ENCODE results near the gene DDX52.
"Not testable (repeated sequence)": the region's sequence is repeated elsewhere in the genome, so short reads cannot be mapped to it uniquely, and the experiment has no call there.

Gene DDX52

GRCh38 chr17:37643118-37643766, at the start of gene DDX52:
Gene DDX52, minus strand, starts transcription at chr17:37643446. Its CDS starts 26 bp downstream, at chr17:37643420.
- DNase-seq, result peak; percentile 94

GRCh38 chr17:37691807-37692206, 48.6 kb upstream of the DDX52 start:
- no peak for DNase-seq

DNA sequence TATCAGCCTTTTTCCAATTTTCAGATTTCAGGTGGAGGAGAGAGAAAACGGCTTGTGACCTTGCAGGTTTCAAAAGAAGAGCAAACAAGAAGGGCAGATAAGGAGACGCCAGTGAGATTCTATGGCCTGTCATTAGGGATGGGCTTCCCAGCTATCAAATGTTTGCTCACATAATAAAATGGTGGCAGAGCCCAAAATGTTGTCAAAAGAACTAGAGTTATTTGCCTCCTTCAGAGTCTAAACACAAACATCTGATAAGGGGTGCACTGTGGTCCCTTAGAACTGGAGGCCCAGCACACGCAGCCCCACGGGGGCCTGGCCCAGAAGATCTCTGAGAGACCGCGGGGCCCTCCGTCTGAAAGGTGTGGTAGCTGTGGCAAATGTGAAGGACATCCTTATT, 46.1 kb upstream of the DDX52 start:
- DNase-seq, result no peak

- DNase-seq, result no peak
These were observed 40.3 kb upstream of the DDX52 start for GRCh38 chr17:37683454-37683984.

- no peak for DNase-seq
These were observed 38.8 kb upstream of the DDX52 start for GRCh38 chr17:37682007-37682406.

DNA sequence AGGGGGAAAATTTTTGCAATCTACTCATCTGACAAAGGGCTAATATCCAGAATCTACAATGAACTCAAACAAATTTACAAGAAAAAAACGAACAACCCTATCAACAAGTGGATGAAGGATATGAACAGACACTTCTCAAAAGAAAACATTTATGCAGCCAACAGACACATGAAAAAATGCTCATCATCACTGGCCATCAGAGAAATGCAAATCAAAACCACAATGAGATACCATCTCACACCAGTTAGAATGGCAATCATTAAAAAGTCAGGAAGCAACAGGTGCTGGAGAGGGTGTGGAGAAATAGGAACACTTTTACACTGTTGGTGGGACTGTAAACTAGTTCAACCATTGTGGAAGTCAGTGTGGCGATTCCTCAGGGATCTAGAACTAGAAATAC, 36.7 kb upstream of the DDX52 start:
- DNase-seq, result not testable (repeated sequence)

DNA sequence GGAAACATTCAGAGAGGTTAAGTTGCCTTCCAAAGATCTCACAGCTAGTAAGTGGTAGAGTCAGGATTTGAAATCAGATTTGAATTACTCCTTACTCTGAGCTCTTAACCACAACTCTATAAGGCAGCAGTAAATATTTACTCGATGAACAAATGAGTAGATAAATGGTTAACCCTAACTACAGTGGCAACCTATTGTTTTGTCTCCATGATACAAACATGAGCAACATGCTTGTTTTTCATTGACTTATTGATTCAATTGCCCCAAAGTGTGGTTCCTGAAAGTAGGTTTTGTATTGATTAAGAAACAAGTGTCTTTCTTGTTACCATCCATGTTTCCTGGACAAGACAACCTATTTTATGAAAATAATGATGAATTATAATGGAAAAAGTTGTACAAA, 34.8 kb upstream of the DDX52 start:
- DNase-seq, result no peak

DNA sequence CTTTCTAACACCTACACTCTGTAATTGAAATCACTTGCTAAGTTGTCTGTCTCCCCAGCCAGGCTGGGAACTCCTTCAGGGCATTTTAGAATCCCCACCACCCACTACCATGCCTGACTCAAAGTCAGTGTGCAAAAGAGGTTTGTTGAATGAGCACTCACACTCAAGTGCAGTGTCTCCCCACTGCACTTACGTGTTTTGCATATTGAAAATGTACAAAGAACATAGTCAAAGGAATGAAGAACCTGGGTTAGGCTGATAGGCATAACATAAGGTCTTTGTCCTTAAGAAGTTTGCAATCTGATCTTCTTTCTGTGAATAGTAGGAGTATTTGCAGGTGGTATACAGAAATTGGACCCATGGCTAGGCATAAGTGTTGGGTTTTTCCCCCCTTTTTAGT, 33.8 kb upstream of the DDX52 start:
- DNase-seq, result no peak

DNA sequence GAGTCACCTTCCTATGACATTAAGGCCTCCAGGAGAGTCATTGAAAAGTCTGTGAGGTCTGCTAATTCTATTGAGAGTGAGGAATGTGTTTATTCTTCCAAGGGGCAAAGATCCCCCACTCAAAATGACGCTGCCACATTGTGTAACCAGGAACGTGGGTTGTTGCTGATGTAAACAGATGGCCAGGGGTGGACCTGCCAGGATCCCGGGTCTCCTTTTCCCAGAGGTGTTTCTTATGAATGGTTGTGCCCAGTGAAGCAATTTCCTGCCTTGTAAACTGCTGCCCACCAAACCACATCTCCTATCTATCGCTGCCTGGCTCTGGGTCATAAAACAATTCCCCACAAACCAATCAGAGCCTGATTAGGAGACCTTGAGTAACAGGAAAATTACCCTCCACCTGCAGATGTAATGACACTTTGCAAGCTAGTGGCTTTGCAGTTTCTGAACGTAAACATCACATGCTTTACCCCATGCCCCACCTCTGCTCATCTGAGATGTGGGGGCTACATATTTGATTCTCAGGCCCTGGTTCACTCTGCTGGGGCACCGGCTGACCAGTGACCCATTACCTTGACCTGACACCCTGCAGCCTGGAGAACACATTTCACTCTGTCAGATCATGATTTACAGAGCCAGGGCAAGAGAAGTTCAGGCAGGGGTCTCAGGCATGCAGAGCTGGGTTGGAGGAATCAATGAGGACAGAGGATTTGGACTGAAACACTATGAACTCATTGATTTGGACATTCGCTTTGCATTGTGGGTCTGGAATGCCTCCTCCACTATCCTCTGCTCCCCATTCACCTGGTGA, 33.1 kb upstream of the DDX52 start:
- DNase-seq, result no peak

GRCh38 chr17:37674511-37674910, 31.3 kb upstream of the DDX52 start:
- no peak for DNase-seq

DNA sequence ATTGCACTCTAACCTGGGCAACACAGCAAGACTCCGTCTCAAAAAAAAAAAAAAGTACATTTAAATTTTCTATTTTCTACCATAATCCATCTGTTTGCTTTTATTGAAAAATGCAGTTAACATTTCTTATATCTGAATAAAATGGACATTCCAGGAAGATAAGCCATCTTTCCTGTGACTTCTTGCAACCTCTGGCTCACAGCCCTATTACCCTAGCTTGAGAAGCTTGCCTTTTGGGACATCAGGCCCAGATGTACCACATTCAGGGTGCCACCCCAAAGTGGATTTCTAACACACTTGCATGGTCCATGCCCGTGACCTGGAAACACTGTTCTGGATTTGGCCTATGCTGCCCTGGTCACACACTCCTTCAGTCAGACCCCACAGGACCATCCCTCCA, 30.1 kb upstream of the DDX52 start:
- no peak for DNase-seq

- DNase-seq, result no peak
These were observed 29.4 kb upstream of the DDX52 start for GRCh38 chr17:37672548-37673078.

DNA sequence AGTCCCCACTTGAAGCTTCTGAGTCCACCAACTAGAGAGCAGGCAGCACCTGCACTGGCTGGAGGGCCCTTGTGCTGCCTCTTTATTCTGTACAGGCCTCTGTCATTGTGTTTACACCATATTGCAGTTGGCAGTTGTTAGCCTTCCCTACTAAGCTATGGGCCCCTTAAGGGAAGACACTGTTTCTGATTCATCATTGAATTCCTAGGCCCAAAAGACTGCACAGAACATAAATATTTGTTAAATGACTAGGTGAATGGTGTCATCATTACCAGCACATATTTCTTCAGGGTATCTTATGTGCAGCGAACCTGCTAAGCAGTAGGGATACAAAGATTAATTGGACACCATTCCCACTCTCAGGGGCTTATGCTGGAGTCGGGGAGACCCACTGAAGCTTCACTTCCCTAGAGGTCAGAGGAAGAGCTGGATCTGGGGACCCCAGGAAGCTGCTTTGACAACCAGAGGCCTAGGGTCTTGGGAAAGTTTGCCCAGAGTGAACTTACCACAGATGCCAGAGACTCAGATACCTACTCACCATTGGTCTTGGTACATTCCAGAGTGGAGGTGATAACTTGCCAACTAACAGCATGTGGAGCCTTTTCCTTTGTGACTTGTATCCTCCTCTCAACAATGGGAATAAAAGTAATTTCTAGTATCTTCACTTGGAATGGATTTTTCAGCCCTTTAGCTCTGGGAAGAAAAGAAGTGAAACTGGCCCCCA, 28.7 kb upstream of the DDX52 start:
- DNase-seq, result no peak

- no peak for DNase-seq
These were observed 28.0 kb upstream of the DDX52 start for GRCh38 chr17:37671028-37671823.

GRCh38 chr17:37667039-37667438, 23.8 kb upstream of the DDX52 start:
- DNase-seq, result no peak

DNA sequence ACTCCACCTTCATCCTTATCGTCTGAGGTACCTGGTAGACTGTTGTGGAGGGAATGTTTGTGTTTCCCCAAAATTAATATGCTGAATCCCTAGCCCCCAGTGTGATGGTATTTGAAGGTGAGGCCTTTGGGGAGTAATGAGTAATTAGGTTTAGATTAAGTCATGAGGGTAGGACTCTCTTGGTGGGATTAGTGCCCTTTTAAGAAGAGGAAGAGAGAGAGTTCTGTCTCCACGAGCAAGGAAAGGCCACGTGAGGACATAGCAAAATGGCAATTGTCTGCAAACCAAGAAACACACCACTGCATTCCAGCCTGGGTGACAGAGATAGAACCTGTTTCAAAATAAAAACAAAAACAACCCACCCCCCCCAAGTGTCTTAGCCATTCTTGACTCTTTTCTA, 21.0 kb upstream of the DDX52 start:
- no peak for DNase-seq

DNA sequence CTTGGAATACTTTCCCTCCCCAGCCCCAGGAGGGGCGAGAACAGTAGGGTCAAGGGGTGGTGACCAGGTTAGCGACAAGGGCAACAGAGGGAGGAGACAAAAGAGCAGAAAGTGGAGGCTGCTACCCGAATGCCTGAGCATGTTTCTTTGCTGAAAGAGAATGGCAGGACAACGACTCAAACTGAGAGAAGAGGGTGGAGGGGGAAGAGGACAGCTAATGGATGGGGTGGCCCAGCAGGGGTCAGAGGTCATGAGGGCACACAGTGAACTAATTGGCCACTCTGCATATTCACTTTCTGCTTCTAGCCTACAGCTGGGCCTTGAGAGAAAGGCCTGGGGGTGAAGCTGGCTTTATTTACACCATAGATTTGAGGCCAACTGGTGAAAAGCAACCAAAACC, 19.1 kb upstream of the DDX52 start:
- DNase-seq, result no peak

GRCh38 chr17:37661400-37662014, 18.3 kb upstream of the DDX52 start:
- no peak for DNase-seq

- no peak for DNase-seq
These were observed 16.7 kb upstream of the DDX52 start for GRCh38 chr17:37659925-37660324.

GRCh38 chr17:37657202-37657601, 14.0 kb upstream of the DDX52 start:
- DNase-seq, result no peak

GRCh38 chr17:37651849-37652248, 8.6 kb upstream of the DDX52 start:
- no peak for DNase-seq

- no peak for DNase-seq
These were observed 7.3 kb upstream of the DDX52 start for GRCh38 chr17:37650419-37651003.

All from CD4-positive, alpha-beta T cell treated with Interleukin-21 for 1 hour (primary cell).